Endothelial cell of umbilical vein (primary cell): Measurements from ENCODE around the gene KRT84. TPM values are rescaled to one million over a fixed set of nuclear protein-coding genes. Genes with fewer than 3 reads are reported as not detected.

Experiments used
- BruUV-seq: library from RNA; stranded (reverse); fragments of 400-500 nt; replicated peaks from 2 replicates; lab custom pipeline; 2021; lab: Mats Ljungman, UMichigan
- CTCF ChIA-PET: fragments of 300-600, 350-600 bp; sonication (Branson Sonifier 250); formaldehyde crosslinking; loops from one replicate; lab custom pipeline; 2021; ENCODE audit warnings: antibody characterized with exemption, inconsistent platforms; lab: Charles Lee
- POLR2A ChIA-PET: fragments of 300-600, 350-600 bp; sonication (Branson Sonifier 250); formaldehyde crosslinking; loops from one replicate; lab custom pipeline; 2021; ENCODE audit warnings: antibody characterized with exemption, inconsistent platforms; lab: Charles Lee
- DNase-seq: peaks from one replicate; pipeline ENCODE4 v3.0.0-alpha.2; 2011; ENCODE audit warnings: low read depth, low spot score
- FAIRE-seq: peaks from 2 replicates; lab custom pipeline; 2011; peaks lifted over from hg19 to GRCh38; lab: Jason Lieb, UNC
- H2AFZ ChIP-seq: 2 replicates; pipeline ENCODE4 v1.6.0; 2012; ENCODE audit warnings: low read depth, low read length, control low read depth, inconsistent platforms
- H3K27ac ChIP-seq: 2 replicates; pipeline ENCODE4 v1.5.1; 2011; ENCODE audit warnings: low read depth, mild to moderate bottlenecking, control low read depth, low read length, moderate library complexity; ENCODE audit not compliant: insufficient read depth
- H3K27me3 ChIP-seq, 2 experiments: 2 replicates each; pipeline versions ENCODE4 v1.6.0 to v1.6.1; 2011; ENCODE audit warnings: low read length in 2 of 2, mixed read lengths in 1 of 2; ENCODE audit not compliant: control insufficient read depth in 2 of 2, insufficient read depth in 2 of 2
- H3K36me3 ChIP-seq, 2 experiments: 2 replicates in 1 of 2; 3 replicates in 1 of 2; pipeline ENCODE4 v1.5.1; 2011; ENCODE audit warnings: low read length in 2 of 2, mild to moderate bottlenecking in 1 of 2, moderate library complexity in 1 of 2; ENCODE audit not compliant: control insufficient read depth in 2 of 2, insufficient read depth in 2 of 2; ENCODE audit errors: extremely low read depth in 1 of 2
- H3K4me1 ChIP-seq: 3 replicates; pipeline ENCODE4 v1.5.1; 2011; ENCODE audit warnings: mild to moderate bottlenecking, low read length; ENCODE audit not compliant: control insufficient read depth, insufficient read depth; ENCODE audit errors: extremely low read depth
- H3K4me2 ChIP-seq: 2 replicates; pipeline ENCODE4 v1.6.1; 2011; ENCODE audit warnings: low read length, control low read depth, mixed read lengths; ENCODE audit not compliant: insufficient read depth
- H3K4me3 ChIP-seq, 3 experiments: fragments of 200-600 bp in 1 of 3; sonication (generic), shearing (Covaris generic) in 1 of 3; replicated peaks in 1 of 3; 2 replicates each; pipeline ENCODE4 v1.5.1; 2011 to 2016; ENCODE audit warnings: control low read depth in 3 of 3, low read length in 3 of 3, mild to moderate bottlenecking in 2 of 3, inconsistent platforms in 1 of 3, low read depth in 1 of 3, moderate library complexity in 1 of 3; ENCODE audit not compliant: insufficient read depth in 1 of 3
- H3K79me2 ChIP-seq: 2 replicates; pipeline ENCODE4 v1.6.0; 2012; ENCODE audit warnings: low read length, inconsistent platforms; ENCODE audit not compliant: control insufficient read depth, insufficient read depth
- H3K9ac ChIP-seq: replicated peaks from 2 replicates; pipeline ENCODE3; 2011; ENCODE audit warnings: low read length, control low read depth; ENCODE audit not compliant: insufficient read depth; ENCODE audit errors: extremely low read depth
- H3K9me1 ChIP-seq: replicated peaks from 3 replicates; pipeline ENCODE4 v1.6.0; 2011; ENCODE audit warnings: mild to moderate bottlenecking, low read length; ENCODE audit not compliant: control insufficient read depth, insufficient read depth; ENCODE audit errors: extremely low read depth
- H3K9me3 ChIP-seq: replicated peaks from 2 replicates; pipeline ENCODE4 v1.5.1; 2012; ENCODE audit warnings: low read length, inconsistent platforms; ENCODE audit not compliant: control insufficient read depth, insufficient read depth
- H4K20me1 ChIP-seq: replicated peaks from 2 replicates; pipeline ENCODE3; 2011; ENCODE audit warnings: mild to moderate bottlenecking, low read length; ENCODE audit not compliant: control insufficient read depth, insufficient read depth; ENCODE audit errors: extremely low read depth
- EZH2 ChIP-seq: IDR thresholded peaks from 2 replicates; pipeline ENCODE4 v1.6.1; 2012; ENCODE audit warnings: borderline replicate concordance, low read depth, mild to moderate bottlenecking, moderate library complexity, low read length, inconsistent platforms; ENCODE audit not compliant: severe bottlenecking
- FOS ChIP-seq: IDR thresholded peaks from 2 replicates; pipeline ENCODE4 v1.6.1; 2011; ENCODE audit warnings: mild to moderate bottlenecking, low read length, moderate library complexity, borderline replicate concordance; ENCODE audit not compliant: insufficient read depth
- GATA2 ChIP-seq: IDR thresholded peaks from 2 replicates; pipeline ENCODE4 v1.7.0; 2011; ENCODE audit warnings: low read depth, mild to moderate bottlenecking, moderate library complexity, mixed read lengths, low read length; ENCODE audit not compliant: insufficient read length, insufficient read depth
- JUN ChIP-seq: IDR thresholded peaks from 2 replicates; pipeline ENCODE4 v1.6.1; 2011; ENCODE audit warnings: borderline replicate concordance, low read depth; ENCODE audit not compliant: insufficient read length, insufficient read depth
- MYC ChIP-seq: IDR thresholded peaks from one replicate; pipeline ENCODE4 v1.6.1; 2011; ENCODE audit warnings: mild to moderate bottlenecking, low read depth, low read length
- POLR2A ChIP-seq: IDR thresholded peaks from 2 replicates; pipeline ENCODE4 v1.6.1; 2012; ENCODE audit warnings: low read depth, mild to moderate bottlenecking, control low read depth, low read length
- POLR2AphosphoS5 ChIP-seq: IDR thresholded peaks from 2 replicates; pipeline ENCODE4 v1.6.1; 2012; ENCODE audit warnings: low read depth, mild to moderate bottlenecking, control low read depth, low read length, moderate library complexity; ENCODE audit not compliant: insufficient read depth
- dilution Hi-C: fragments of 300-500 bp; cut with MboI; formaldehyde crosslinking; loops from one replicate; pipeline ENCODE4 v1.15.0; 2019; ENCODE audit warnings: low sequenced_read_pairs; ENCODE audit not compliant: extremely low pct_ligation_motif_present
- intact Hi-C: fragments of 100-400 bp; cut with micrococcal nuclease; formaldehyde crosslinking; loops from one replicate; pipeline ENCODE4 v1.10.0; 2022
- polyA plus RNA-seq, 4 experiments: library from polyadenylated mRNA; depleted of rRNA in 3 of 4; stranded (reverse) in 3 of 4; unstranded in 1 of 4; fragments of >200 nt; gene quantifications; 2 replicates each; pipeline versions ENCODE4 v1.2.1 to v1.2.3, GENCODE V29; 2011 to 2012; ENCODE audit warnings: missing spikeins in 1 of 4
- total RNA-seq: library from RNA; stranded (reverse); gene quantifications from 2 replicates; pipeline ENCODE4 v1.2.3, GENCODE V29; 2021
- TF ChIP-seq, protein P1 (sequence below), 2 donors: IDR thresholded peaks; 1 replicate in 1 of 2; 2 replicates in 1 of 2; pipeline ENCODE4 v1.5.1; 2011; ENCODE audit warnings: low read length in 2 of 2, mild to moderate bottlenecking in 2 of 2, moderate library complexity in 2 of 2, control low read depth in 1 of 2, inconsistent platforms in 1 of 2, low read depth in 1 of 2; ENCODE audit not compliant: insufficient read depth in 1 of 2; ENCODE audit errors: extremely low read depth in 1 of 2
- TF ChIP-seq, protein P2 (sequence below): IDR thresholded peaks from 2 replicates; pipeline ENCODE4 v1.6.1; 2011; ENCODE audit not compliant: insufficient read depth, insufficient read length

The KRT84 gene
- total and polyA plus RNA-seq, 2 donors (not counting 3 experiments of a cell fraction or from before 2014, with no cell fraction given), result not detected

DNA sequence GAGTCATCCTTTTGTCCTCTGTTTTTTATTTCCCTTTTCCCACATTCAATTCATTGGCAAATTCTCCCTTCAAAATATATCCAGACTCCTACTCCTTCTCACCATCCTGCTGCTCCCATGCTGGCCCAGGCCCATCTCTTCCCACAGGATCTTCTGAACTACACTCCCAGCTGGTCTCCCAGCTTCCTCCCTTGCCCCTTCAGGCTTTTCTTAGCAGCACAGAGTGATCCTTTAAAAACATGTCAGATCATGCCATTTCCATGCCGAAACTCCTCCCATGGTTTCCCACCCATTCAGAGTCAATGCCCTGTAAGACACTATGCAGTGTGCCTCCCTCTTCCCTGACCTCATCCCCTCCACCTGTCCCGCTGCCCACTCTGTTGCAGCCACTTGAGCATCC, 2.4 kb upstream of the KRT84 start:
- no peaks in the 10 kb centered on the region for H3K4me1 ChIP-seq
- H3K4me3 ChIP-seq, result no peak overlapping the region
- H2AFZ ChIP-seq, result no peak overlapping the region
- TF ChIP-seq, protein P1, sequence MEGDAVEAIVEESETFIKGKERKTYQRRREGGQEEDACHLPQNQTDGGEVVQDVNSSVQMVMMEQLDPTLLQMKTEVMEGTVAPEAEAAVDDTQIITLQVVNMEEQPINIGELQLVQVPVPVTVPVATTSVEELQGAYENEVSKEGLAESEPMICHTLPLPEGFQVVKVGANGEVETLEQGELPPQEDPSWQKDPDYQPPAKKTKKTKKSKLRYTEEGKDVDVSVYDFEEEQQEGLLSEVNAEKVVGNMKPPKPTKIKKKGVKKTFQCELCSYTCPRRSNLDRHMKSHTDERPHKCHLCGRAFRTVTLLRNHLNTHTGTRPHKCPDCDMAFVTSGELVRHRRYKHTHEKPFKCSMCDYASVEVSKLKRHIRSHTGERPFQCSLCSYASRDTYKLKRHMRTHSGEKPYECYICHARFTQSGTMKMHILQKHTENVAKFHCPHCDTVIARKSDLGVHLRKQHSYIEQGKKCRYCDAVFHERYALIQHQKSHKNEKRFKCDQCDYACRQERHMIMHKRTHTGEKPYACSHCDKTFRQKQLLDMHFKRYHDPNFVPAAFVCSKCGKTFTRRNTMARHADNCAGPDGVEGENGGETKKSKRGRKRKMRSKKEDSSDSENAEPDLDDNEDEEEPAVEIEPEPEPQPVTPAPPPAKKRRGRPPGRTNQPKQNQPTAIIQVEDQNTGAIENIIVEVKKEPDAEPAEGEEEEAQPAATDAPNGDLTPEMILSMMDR (IDR thresholded peaks at IDR 0.05; ENCODE audit: extremely low read depth in 1 of 2, insufficient read depth in 1 of 2, low read depth in 1 of 2, low read length in 2 of 2), result no peak
- TF ChIP-seq FOS (no peak), MYC (no peak)
- CTCF ChIA-PET, result interaction anchor here (1.0 to 1.7 kb wide), 2 partner anchors 8 to 15 kb away, joined by 4 to 5 read pairs; no protein-coding TSS in a partner anchor
- H3K4me2 ChIP-seq, result no peak overlapping the region
- intact Hi-C loops, result no loop called here
- no peak overlapping the region for H3K27ac ChIP-seq
- no peaks in the 10 kb centered on the region for H3K9me1 ChIP-seq
- DNase-seq, result no peak
- dilution Hi-C loops, result no loop called here
- no TSS peak for BruUV-seq
- no peaks in the 10 kb centered on the region for H3K79me2 ChIP-seq
- H3K9me3 ChIP-seq, result no peaks in the 10 kb centered on the region
- POLR2A ChIA-PET, result no interaction called here
- FAIRE-seq, result no peak
- no peaks in the 10 kb centered on the region for H3K36me3 ChIP-seq
- no peaks in the 10 kb centered on the region for H4K20me1 ChIP-seq
- peaks cover 2 to 13% of the 10 kb centered on the region in 2 experiments for H3K27me3 ChIP-seq
- no peak overlapping the region for H3K9ac ChIP-seq

DNA sequence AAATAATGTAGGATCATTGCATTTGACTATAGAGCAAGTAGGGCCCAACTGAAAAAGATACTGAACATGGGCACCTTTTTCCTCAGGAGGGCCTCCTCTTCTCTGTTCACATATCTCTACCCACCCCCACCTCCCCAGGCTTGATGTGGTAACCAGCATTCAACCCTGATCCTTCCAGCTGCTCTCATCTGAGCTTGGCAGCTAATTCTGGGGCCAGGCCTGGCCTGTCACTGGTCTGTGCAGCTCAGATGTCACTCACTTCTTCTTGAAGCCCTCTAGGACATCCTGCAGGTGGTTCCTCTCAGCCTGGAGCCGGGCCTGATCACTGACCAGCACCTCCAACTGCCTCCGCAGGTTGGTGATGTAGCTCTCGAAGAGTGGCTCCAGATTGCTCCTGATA, 2.1 kb downstream of the KRT84 start:
- Histone ChIP-seq H3K27ac (no peak overlapping the region), H4K20me1 (no peaks in the 10 kb centered on the region), H3K27me3 (peaks cover 2 to 12% of the 10 kb centered on the region in 2 experiments), H2AFZ (no peak overlapping the region), H3K4me1 (no peaks in the 10 kb centered on the region), H3K79me2 (no peaks in the 10 kb centered on the region), H3K4me3 (no peak overlapping the region), H3K36me3 (no peaks in the 10 kb centered on the region), H3K9ac (no peak overlapping the region), H3K9me1 (no peaks in the 10 kb centered on the region), H3K4me2 (no peak overlapping the region), H3K9me3 (no peaks in the 10 kb centered on the region)
- TF ChIP-seq POLR2AphosphoS5, result no peak
- TF ChIP-seq, protein P2, sequence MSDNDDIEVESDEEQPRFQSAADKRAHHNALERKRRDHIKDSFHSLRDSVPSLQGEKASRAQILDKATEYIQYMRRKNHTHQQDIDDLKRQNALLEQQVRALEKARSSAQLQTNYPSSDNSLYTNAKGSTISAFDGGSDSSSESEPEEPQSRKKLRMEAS, result no peak
- no peak for TF ChIP-seq POLR2A
- TF ChIP-seq JUN, result no peak
- TF ChIP-seq MYC, result no peak
- TF ChIP-seq FOS, result no peak
- no peak for TF ChIP-seq GATA2
- TF ChIP-seq, protein P1 (IDR thresholded peaks at IDR 0.05; ENCODE audit: extremely low read depth in 1 of 2, insufficient read depth in 1 of 2, low read depth in 1 of 2, low read length in 2 of 2), result no peak
- TF ChIP-seq EZH2, result no peak
- POLR2A ChIA-PET, result no interaction called here
- intact Hi-C loops (no loop called here), dilution Hi-C loops (no loop called here)
- DNase-seq (no peak), FAIRE-seq (no peak)
- BruUV-seq, result no TSS peak
- CTCF ChIA-PET, result interaction anchor here (0.9 to 3.7 kb wide), 7 partner anchors 10 to 598 kb away, joined by 3 to 16 read pairs (median 4); no protein-coding TSS in a partner anchor
